ENCODE measurements around the gene DSG1.
"Not testable (repeated sequence)": the region's sequence is repeated elsewhere in the genome, so short reads cannot be mapped to it uniquely, and the experiment has no call there.

The DSG1 gene

GRCh38 chr18:31301201-31301655, 16.7 kb upstream of the DSG1 start:
- no peak overlapping the region for H3K9ac ChIP-seq (ENCODE audit: low read depth, low read length)
- H3K9me3 ChIP-seq (ENCODE audit: control insufficient read depth, insufficient read depth, low read length): no peaks in the 10 kb centered on the region
- H3K4me1 ChIP-seq (ENCODE audit: insufficient read depth, low read length): peaks cover 14% of the 10 kb centered on the region; the same call in 1 of the 2 replicates
- no peaks in the 10 kb centered on the region for H3K36me3 ChIP-seq (ENCODE audit: insufficient read depth, low read length)

GRCh38 chr18:31302991-31303390, 15.0 kb upstream of the DSG1 start:
- no peak overlapping the region for H3K9ac ChIP-seq (ENCODE audit: low read depth, low read length)
- H3K9me3 ChIP-seq (ENCODE audit: control insufficient read depth, insufficient read depth, low read length): no peaks in the 10 kb centered on the region
- no peaks in the 10 kb centered on the region for H3K36me3 ChIP-seq (ENCODE audit: insufficient read depth, low read length)
- peaks cover 14% of the 10 kb centered on the region; the same call in 1 of the 2 replicates for H3K4me1 ChIP-seq (ENCODE audit: insufficient read depth, low read length)

GRCh38 chr18:31303771-31304170, 14.2 kb upstream of the DSG1 start:
- Histone ChIP-seq H3K9me3 (ENCODE audit: control insufficient read depth, insufficient read depth, low read length) (no peaks in the 10 kb centered on the region), H3K36me3 (ENCODE audit: insufficient read depth, low read length) (no peaks in the 10 kb centered on the region), H3K9ac (ENCODE audit: low read depth, low read length) (no peak overlapping the region), H3K4me1 (ENCODE audit: insufficient read depth, low read length) (peaks cover 14% of the 10 kb centered on the region; the same call in 1 of the 2 replicates)

GRCh38 chr18:31309115-31309514, 8.8 kb upstream of the DSG1 start:
- no peaks in the 10 kb centered on the region for H3K4me1 ChIP-seq (ENCODE audit: insufficient read depth, low read length)
- no peak overlapping the region for H3K9ac ChIP-seq (ENCODE audit: low read depth, low read length)
- no peaks in the 10 kb centered on the region for H3K9me3 ChIP-seq (ENCODE audit: control insufficient read depth, insufficient read depth, low read length)
- no peaks in the 10 kb centered on the region for H3K36me3 ChIP-seq (ENCODE audit: insufficient read depth, low read length)

GRCh38 chr18:31316974-31317373, 986 bp upstream of the DSG1 start:
- Histone ChIP-seq H3K9me3 (ENCODE audit: control insufficient read depth, insufficient read depth, low read length) (no peaks in the 10 kb centered on the region), H3K4me1 (ENCODE audit: insufficient read depth, low read length) (no peaks in the 10 kb centered on the region; the same call in 1 of the 2 replicates), H3K36me3 (ENCODE audit: insufficient read depth, low read length) (no peaks in the 10 kb centered on the region), H3K9ac (ENCODE audit: low read depth, low read length) (no peak overlapping the region)

GRCh38 chr18:31321719-31322118, 3.8 kb downstream of the DSG1 start:
- no peaks in the 10 kb centered on the region for H3K9me3 ChIP-seq (ENCODE audit: control insufficient read depth, insufficient read depth, low read length)
- H3K9ac ChIP-seq (ENCODE audit: low read depth, low read length): no peak overlapping the region
- H3K36me3 ChIP-seq (ENCODE audit: insufficient read depth, low read length): no peaks in the 10 kb centered on the region
- H3K4me1 ChIP-seq (ENCODE audit: insufficient read depth, low read length): no peaks in the 10 kb centered on the region; the same call in 1 of the 2 replicates

GRCh38 chr18:31325051-31325450, 7.1 kb downstream of the DSG1 start:
- peaks cover 12% of the 10 kb centered on the region for H3K4me1 ChIP-seq (ENCODE audit: insufficient read depth, low read length)
- H3K9me3 ChIP-seq (ENCODE audit: control insufficient read depth, insufficient read depth, low read length): no peaks in the 10 kb centered on the region
- H3K36me3 ChIP-seq (ENCODE audit: insufficient read depth, low read length): no peaks in the 10 kb centered on the region
- H3K9ac ChIP-seq (ENCODE audit: low read depth, low read length): no peak overlapping the region

- Histone ChIP-seq H3K36me3 (ENCODE audit: insufficient read depth, low read length) (no peaks in the 10 kb centered on the region), H3K9ac (ENCODE audit: low read depth, low read length) (no peak overlapping the region)
These were observed 12.0 kb downstream of the DSG1 start for GRCh38 chr18:31329787-31330438.

GRCh38 chr18:31343454-31343853, 25.5 kb downstream of the DSG1 start:
- no peak overlapping the region for H3K9ac ChIP-seq (ENCODE audit: low read depth, low read length)
- H3K9me3 ChIP-seq (ENCODE audit: control insufficient read depth, insufficient read depth, low read length): no peaks in the 10 kb centered on the region
- H3K36me3 ChIP-seq (ENCODE audit: insufficient read depth, low read length): no peaks in the 10 kb centered on the region
- no peaks in the 10 kb centered on the region for H3K4me1 ChIP-seq (ENCODE audit: insufficient read depth, low read length)

More at GRCh38 chr18:31329787-31330438, 12.0 kb downstream of the DSG1 start:
- no peaks in the 10 kb centered on the region for H3K9me3 ChIP-seq (ENCODE audit: control insufficient read depth, insufficient read depth, low read length)
- H3K4me1 ChIP-seq (ENCODE audit: insufficient read depth, low read length): peaks cover 14% of the 10 kb centered on the region

- H3K9ac ChIP-seq (ENCODE audit: low read depth, low read length); H3K4me1 ChIP-seq (ENCODE audit: insufficient read depth, low read length); H3K9me3 ChIP-seq (ENCODE audit: control insufficient read depth, insufficient read depth, low read length); H3K36me3 ChIP-seq (ENCODE audit: insufficient read depth, low read length): not testable (repeated sequence)
These were observed 35.4 kb downstream of the DSG1 start for GRCh38 chr18:31353336-31353735.

GRCh38 chr18:31354990-31355389, 37.0 kb downstream of the DSG1 start:
- H3K36me3 ChIP-seq (ENCODE audit: insufficient read depth, low read length): no peaks in the 10 kb centered on the region
- H3K4me1 ChIP-seq (ENCODE audit: insufficient read depth, low read length): no peaks in the 10 kb centered on the region
- no peak overlapping the region for H3K9ac ChIP-seq (ENCODE audit: low read depth, low read length)
- no peaks in the 10 kb centered on the region; the same call in 1 of the 2 replicates for H3K9me3 ChIP-seq (ENCODE audit: control insufficient read depth, insufficient read depth, low read length)

GRCh38 chr18:31356025-31356424, 38.1 kb downstream of the DSG1 start:
- Histone ChIP-seq H3K9me3 (ENCODE audit: control insufficient read depth, insufficient read depth, low read length) (no peaks in the 10 kb centered on the region; the same call in 1 of the 2 replicates), H3K4me1 (ENCODE audit: insufficient read depth, low read length) (no peaks in the 10 kb centered on the region), H3K36me3 (ENCODE audit: insufficient read depth, low read length) (no peaks in the 10 kb centered on the region), H3K9ac (ENCODE audit: low read depth, low read length) (no peak overlapping the region)

GRCh38 chr18:31364190-31364589, 46.2 kb downstream of the DSG1 start:
- 0 out of 2 replicates have a peak, but pooled peaks cover 6% of the 10 kb centered on the region for H3K9me3 ChIP-seq (ENCODE audit: control insufficient read depth, insufficient read depth, low read length)
- no peak overlapping the region for H3K9ac ChIP-seq (ENCODE audit: low read depth, low read length)
- H3K4me1 ChIP-seq (ENCODE audit: insufficient read depth, low read length): no peaks in the 10 kb centered on the region
- no peaks in the 10 kb centered on the region for H3K36me3 ChIP-seq (ENCODE audit: insufficient read depth, low read length)

- no peak overlapping the region for H3K9ac ChIP-seq (ENCODE audit: low read depth, low read length)
- no peaks in the 10 kb centered on the region for H3K9me3 ChIP-seq (ENCODE audit: control insufficient read depth, insufficient read depth, low read length)
- no peaks in the 10 kb centered on the region for H3K4me1 ChIP-seq (ENCODE audit: insufficient read depth, low read length)
- H3K36me3 ChIP-seq (ENCODE audit: insufficient read depth, low read length): no peaks in the 10 kb centered on the region
These were observed 51.5 kb downstream of the DSG1 start for GRCh38 chr18:31369478-31369877.

- no peak overlapping the region for H3K9ac ChIP-seq (ENCODE audit: low read depth, low read length)
- H3K4me1 ChIP-seq (ENCODE audit: insufficient read depth, low read length): no peaks in the 10 kb centered on the region
- no peaks in the 10 kb centered on the region for H3K36me3 ChIP-seq (ENCODE audit: insufficient read depth, low read length)
These were observed 54.0 kb downstream of the DSG1 start for GRCh38 chr18:31371989-31372388.

More at GRCh38 chr18:31371989-31372388, 54.0 kb downstream of the DSG1 start:
- no peaks in the 10 kb centered on the region for H3K9me3 ChIP-seq (ENCODE audit: control insufficient read depth, insufficient read depth, low read length)
